Activated CD4-positive, alpha-beta T cell treated with anti-CD3 and anti-CD28 coated beads for 24 hours (primary cell): Measurements from ENCODE around the gene ARID1A.
"Not testable (repeated sequence)": the region's sequence is repeated elsewhere in the genome, so short reads cannot be mapped to it uniquely, and the experiment has no call there.

Experiments used
- DNase-seq, 2 donors: peaks; one replicate each; pipeline ENCODE4 v3.0.0-alpha.2; 2020; ENCODE audit warnings: low read depth in 2 of 2

ARID1A gene

GRCh38 chr1:26695356-26696118 lies at the start of gene ARID1A:
Gene ARID1A (plus strand): TSS chr1:26696015. CDS start chr1:26696404, 389 bp downstream.
- DNase-seq, result peak; percentile 87 to 89

- DNase-seq, result no peak
These were observed 31.0 kb upstream of the ARID1A start for GRCh38 chr1:26664802-26665201.

GRCh38 chr1:26666855-26667254 lies 29.0 kb upstream of the ARID1A start:
- DNase-seq, result no peak

- not testable (repeated sequence) for DNase-seq
These were observed 27.6 kb upstream of the ARID1A start for GRCh38 chr1:26668106-26668786.

GRCh38 chr1:26677306-26678115 lies 18.3 kb upstream of the ARID1A start:
- peak in 1 of 2 donors; percentile 15 for DNase-seq

- DNase-seq, result no peak
These were observed 10.9 kb upstream of the ARID1A start for GRCh38 chr1:26684763-26685508.

GRCh38 chr1:26686795-26687194 lies 9.0 kb upstream of the ARID1A start:
- no peak for DNase-seq

- no peak for DNase-seq
These were observed 6.3 kb upstream of the ARID1A start for GRCh38 chr1:26689504-26689903.

- no peak for DNase-seq
These were observed 5.7 kb upstream of the ARID1A start for GRCh38 chr1:26690157-26690556.

- no peak for DNase-seq
These were observed 5.2 kb upstream of the ARID1A start for GRCh38 chr1:26690576-26691031.

- DNase-seq, result peak; percentile 53 to 61
These were observed 3.5 kb upstream of the ARID1A start for GRCh38 chr1:26692211-26692792.

GRCh38 chr1:26692793-26693490 lies 2.9 kb upstream of the ARID1A start:
- DNase-seq, result peak; percentile 76 to 84

- DNase-seq, result no peak
These were observed 1.9 kb upstream of the ARID1A start for GRCh38 chr1:26693599-26694572.

- peak in 1 of 2 donors; percentile 7 for DNase-seq
These were observed 1.0 kb upstream of the ARID1A start for GRCh38 chr1:26694638-26695355.

- no peak for DNase-seq
These were observed 371 bp downstream of the ARID1A start for GRCh38 chr1:26696119-26696653.

GRCh38 chr1:26696654-26697430 lies 1.0 kb downstream of the ARID1A start:
- peak; percentile 49 for DNase-seq

GRCh38 chr1:26697431-26697977 lies 1.7 kb downstream of the ARID1A start:
- no peak for DNase-seq
